NCI-H524 treated with DMSO at 0.1 percent for 48 hours (cell line): Measurements from ENCODE around the gene MAP2.

ENCODE experiments used
- DNase-seq: peaks from one replicate; lab custom pipeline; 2025; lab: John Stamatoyannopoulos, UW

Gene MAP2

DNA sequence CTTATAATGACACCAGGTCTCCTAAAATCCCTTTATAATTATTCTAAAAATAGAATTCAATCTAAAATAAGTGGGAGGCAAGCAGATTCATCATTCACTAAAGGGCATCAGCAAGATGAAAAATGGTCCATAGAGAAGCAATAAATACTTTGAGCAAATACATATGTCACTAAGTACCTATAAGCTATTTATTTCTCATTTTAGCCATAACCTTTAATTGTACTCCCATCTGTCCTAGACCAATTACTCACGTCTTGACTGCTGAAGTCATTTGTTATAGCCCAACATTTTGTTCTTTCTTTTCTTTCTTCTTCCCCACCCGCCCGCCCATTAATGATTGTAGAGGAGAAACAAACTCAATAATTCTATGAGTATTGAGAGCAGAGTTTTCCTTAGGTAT is 105.7 kb downstream of the MAP2 start:
- DNase-seq, result peak; percentile 39

- no peak for DNase-seq
Observed at GRCh38 chr2:209532321-209532720, 108.5 kb downstream of the MAP2 start.

DNA sequence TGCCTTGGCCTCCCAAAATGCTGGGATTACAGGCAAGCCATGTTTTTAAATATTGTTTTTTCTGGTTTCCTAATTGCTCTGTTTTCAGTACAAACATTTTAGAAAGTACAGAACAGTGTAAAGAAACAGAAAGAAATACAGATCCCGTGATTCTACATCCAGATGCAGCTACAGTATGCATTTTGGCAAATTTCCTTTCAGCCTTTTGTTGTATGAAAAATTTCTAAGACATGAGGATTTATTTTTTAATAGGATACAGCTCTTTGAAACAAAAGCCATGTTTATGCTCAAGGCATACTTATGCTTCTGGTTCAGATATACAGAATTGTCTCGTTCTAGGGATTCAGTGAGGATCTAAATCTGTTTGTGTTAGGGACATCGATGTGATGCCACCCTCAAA is 109.5 kb downstream of the MAP2 start:
- no peak for DNase-seq

DNA sequence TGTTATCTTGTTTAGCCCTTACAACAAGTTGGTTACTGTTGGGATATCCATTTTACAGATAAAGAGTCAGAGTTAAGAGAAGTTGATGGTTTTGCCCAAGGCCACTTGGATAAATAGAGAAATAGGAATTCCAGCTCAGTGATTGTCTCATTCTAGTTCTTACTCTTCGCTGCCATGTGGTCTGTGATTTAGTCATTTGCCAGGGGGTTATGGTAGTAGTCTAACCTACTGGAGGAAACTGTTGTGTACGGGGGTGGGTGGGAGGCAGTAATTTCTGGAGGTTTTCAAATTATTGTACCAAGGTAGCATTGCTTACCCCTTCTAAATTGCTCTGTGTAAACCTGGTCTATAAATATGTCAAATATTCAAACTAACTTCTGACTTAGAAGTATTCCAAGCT is 110.4 kb downstream of the MAP2 start:
- no peak for DNase-seq

GRCh38 chr2:209536363-209536762 is 112.5 kb downstream of the MAP2 start:
- no peak for DNase-seq

DNA sequence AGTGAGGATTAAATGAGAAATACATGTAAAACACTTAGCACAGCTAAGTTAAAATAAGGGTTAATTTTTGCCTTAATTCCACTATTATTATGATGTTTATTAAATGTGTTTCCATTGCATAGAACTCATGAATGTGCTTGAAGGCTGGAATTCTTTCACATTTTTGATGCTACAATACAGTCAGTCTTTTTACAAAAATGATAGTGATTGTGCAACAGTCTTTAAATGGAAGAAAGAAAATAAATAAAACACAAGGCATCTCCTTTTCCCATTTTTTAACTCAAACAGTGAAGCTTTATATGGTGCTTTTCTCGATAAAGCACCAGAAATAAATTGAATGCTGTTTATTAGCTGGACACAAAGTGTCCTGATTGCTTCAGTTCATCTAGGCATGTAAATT is 123.9 kb downstream of the MAP2 start:
- no peak for DNase-seq

DNA sequence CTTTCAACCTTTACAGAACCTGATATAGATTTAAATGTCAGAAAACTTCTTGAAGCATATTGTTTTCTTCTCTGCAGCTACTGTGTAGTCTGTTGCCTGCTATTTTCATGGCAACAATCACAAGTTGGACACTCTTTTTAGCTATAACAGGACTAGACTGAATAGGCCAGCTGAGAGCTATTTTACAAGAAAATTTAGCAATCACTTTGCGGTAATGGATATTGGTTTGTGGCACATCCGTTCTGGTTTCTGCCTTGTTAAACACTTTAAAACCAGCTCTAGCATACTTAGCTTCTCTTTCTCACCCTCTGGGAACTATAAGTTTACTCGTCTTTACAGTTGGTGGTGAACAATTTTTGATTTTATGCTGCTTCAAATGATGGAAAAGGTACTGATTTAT is 125.7 kb downstream of the MAP2 start:
- DNase-seq, result no peak

- DNase-seq, result no peak
Observed at GRCh38 chr2:209553913-209554312, 130.1 kb downstream of the MAP2 start.

GRCh38 chr2:209556354-209556961 is 132.6 kb downstream of the MAP2 start:
- DNase-seq, result peak; percentile 55

DNA sequence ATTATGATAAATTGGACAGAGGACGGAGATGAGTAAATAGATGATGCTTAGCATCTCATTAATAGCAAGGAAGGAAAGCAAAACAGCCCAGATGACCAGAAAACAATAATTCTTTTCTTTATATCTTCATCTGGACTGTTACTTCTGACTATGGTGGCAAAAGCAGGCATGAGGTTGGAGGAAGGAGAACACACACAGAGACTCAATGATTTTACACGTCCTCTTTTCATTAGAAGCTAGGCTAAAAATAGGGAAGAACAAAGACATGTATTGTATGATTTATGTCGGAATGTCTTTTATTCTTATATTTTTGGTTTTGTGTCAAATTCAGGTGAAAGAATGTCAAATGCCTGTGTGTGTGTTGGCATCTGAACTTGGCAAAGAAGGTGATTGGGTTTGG is 137.1 kb downstream of the MAP2 start:
- no peak for DNase-seq

DNA sequence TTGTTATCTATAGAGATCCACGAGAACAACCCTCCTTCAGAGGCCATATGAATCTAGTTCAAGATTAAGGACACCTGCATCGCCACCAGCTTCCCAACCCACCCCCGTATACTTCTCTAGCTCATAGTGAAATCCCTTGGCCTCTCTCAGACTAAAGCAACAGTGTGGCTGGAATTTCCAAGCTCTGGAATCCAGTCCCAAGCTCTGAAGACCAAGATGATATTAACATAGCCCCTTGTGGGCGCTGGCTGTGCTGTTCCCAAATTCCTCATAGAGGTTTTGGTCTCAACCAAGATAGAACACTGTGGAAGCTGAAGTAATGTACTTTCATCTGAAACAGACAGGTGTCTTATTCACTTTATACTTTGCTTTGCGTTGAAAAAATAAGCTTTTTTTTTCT is 139.6 kb downstream of the MAP2 start:
- DNase-seq, result no peak

GRCh38 chr2:209564816-209565215 is 141.0 kb downstream of the MAP2 start:
- no peak for DNase-seq

DNA sequence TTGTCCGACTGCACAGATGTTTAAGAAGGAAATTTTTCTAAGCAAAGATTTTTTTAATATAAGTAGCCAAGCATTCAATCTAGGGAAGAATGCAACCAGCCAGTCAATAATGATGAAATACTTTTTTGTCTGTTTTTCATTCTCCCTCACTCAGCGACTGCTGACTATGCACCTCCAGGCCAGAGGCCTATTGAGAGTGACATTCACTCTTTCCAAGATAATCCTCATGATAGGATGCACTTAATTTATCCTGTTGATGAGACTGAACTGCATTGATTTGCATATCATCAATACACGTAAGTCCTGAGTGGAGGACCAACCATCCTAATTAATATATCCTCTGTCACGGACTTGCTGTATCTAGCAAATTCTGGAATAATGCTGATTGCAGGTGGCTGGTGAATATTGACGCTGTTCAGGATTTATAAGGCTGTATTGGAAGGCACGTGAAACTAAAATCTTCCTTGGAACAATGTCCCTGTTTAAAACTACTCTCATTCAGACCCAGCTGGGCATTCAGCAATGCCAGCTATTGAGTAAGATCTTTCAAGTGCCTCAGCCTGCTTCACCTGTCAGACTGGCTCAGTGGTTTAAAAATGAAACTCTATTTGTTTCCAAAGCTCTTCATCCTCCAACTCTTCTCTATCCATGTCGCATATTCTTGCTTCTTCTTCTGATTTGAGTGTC is 142.2 kb downstream of the MAP2 start:
- no peak for DNase-seq

DNA sequence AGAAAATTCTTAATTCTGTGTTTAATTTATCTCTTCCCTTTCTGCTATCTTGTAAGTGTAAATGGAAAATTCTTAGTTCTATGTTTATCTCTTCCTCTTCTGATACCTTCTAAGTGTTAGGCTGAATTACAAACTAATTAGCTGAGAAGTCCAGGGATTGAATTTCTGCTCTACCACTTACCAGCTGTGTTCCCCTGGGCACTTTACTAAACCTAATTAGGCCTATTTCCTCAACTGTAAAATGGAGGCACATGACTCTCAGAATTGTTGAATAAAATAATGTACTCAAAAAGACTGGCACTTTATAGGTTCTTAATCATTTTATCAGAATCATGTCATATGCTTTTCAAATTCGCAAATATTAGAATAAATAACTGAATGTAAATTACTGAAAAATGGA is 146.3 kb downstream of the MAP2 start:
- peak; percentile 31 for DNase-seq

DNA sequence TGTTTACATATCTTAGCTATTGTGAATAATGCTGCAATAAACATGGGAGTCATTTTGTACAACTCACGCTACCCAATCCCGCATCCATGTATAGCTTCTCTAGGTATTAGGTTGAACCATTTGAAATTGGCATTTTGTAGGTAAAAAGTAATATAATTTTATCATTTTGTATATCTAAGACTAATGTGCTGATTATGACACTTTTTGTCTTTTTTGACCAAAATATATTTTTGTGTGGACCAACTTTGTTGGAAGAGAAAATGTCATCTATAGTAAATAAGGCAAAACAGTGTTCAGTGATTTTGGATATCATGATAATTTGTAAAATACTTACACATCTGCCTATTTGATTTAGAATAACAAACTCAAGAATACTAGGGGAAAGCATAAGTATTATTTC is 150.7 kb downstream of the MAP2 start:
- DNase-seq, result no peak

GRCh38 chr2:209577376-209578357 is 153.8 kb downstream of the MAP2 start:
- no peak for DNase-seq

DNA sequence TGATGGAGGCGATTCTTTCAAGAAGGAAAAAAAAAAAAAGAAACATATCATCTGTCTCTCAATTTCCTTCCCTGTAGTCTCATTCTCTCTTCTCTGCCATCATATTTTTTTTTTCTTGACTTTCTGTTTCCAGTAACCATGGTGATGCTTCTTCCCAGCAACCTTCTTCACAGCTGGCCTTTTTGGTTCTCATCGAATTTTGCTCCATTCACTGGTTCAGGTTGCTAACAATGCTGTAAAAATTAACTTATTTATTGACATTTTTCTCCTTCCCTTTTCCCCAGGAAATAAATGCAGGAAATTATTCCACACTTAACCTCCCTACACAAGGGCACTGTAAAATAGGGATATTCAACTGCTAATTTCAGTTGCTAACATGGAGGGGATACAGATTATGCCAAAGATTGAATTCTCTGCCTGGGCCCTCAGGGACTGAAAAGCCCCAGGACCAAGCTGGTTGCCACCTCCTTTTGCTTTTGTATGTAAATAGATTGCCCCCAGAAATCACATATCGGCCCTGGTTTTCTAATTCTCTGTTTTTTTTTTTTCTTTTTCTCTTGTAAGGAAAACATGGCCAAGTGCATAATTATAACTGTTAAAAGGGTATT is 154.7 kb downstream of the MAP2 start:
- no peak for DNase-seq

GRCh38 chr2:209579230-209579749 is 155.4 kb downstream of the MAP2 start:
- DNase-seq, result peak; percentile 54

DNA sequence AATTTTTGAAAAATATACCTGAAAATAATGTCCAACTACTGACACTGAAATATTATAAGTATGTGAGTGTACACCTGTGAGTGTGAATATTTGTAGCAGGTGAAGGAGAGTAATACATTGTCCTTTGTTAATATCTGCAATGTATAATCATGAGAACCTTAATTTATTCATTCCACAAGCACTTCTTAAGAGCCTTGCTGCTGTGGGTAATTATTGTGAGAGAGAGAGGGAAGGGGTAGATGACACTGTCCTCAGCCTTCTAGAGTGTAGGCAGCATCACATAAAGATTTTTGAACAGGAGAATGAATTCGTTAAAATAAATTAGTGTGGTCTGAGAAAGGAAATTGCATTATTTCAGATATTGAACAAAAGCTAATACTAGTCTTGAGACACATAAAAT is 157.2 kb downstream of the MAP2 start:
- DNase-seq, result peak; percentile 59

GRCh38 chr2:209582281-209582680 is 158.4 kb downstream of the MAP2 start:
- no peak for DNase-seq

GRCh38 chr2:209584472-209584871 is 160.6 kb downstream of the MAP2 start:
- no peak for DNase-seq

GRCh38 chr2:209584915-209585314 is 161.1 kb downstream of the MAP2 start:
- DNase-seq, result no peak
